ENCODE data around the gene SMIM36. TPM values are rescaled to one million over a fixed set of nuclear protein-coding genes. Genes with fewer than 3 reads are reported as not detected.
A peak's percentile ranks its signal among the peaks of the same experiment; 100 is the strongest.

Gene SMIM36
- total and polyA plus RNA-seq, 12 donors, result not detected

GRCh38 chr17:55440391-55440790 lies 70.9 kb downstream of the SMIM36 start:
- Histone ChIP-seq H3K36me3 (no peaks in the 10 kb centered on the region), H3K4me1 (peaks cover 0 to 26% (median 0%) of the 10 kb centered on the region in 9 donors), H3K27me3 (no peaks in the 10 kb centered on the region), H3K4me3 (no peak overlapping the region), H3K27ac (no peak overlapping the region), H3K9me3 (no peaks in the 10 kb centered on the region)
- DNase-seq (no peak), ATAC-seq (no peak)
- TF ChIP-seq CTCF (IDR thresholded peaks at IDR 0.05), result no peak
- WGBS, 2 donors, result 67 to 84% methylated on average over 3 of the region's 3 CpGs
- intact Hi-C loops (cut with DNase I), result no loop called here

DNA sequence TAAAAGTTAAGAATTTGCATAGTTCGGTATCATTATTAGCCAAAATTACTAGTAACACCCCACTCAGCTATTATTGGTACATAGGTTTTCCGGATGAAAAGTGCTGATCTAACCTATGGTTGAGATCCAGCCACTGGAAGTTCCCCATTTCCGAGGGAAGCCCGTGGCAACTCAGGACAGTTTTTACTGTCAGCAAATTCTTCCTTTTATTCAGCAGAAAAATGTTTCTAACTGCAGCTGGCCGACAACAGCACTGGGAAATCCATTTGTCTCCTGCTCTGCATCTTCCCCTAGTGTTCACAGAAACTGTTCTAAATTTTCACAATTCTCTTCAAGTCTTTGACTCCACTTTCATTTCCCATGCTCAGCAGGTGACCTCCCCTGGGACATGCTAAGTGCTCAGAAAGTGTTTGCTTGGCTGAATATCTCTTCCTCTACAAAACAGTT lies 74.1 kb downstream of the SMIM36 start:
- H3K9me3 ChIP-seq, result no peaks in the 10 kb centered on the region
- TF ChIP-seq CTCF (IDR thresholded peaks at IDR 0.05), result no peak
- no peaks in the 10 kb centered on the region for H3K36me3 ChIP-seq
- WGBS, 2 donors, result 52 to 56% methylated on average over 5 of the region's 5 CpGs
- no peak overlapping the region for H3K4me3 ChIP-seq
- intact Hi-C loops (cut with DNase I), result no loop called here
- DNase-seq (no peak), ATAC-seq (peak in 4 of 8 donors; percentile 21 to 63 (median 35))
- no peaks in the 10 kb centered on the region for H3K27me3 ChIP-seq
- peaks cover 0 to 40% (median 0%) of the 10 kb centered on the region in 9 donors for H3K4me1 ChIP-seq
- H3K27ac ChIP-seq, result peak overlapping the region in 1 of 10 donors; percentile 66

DNA sequence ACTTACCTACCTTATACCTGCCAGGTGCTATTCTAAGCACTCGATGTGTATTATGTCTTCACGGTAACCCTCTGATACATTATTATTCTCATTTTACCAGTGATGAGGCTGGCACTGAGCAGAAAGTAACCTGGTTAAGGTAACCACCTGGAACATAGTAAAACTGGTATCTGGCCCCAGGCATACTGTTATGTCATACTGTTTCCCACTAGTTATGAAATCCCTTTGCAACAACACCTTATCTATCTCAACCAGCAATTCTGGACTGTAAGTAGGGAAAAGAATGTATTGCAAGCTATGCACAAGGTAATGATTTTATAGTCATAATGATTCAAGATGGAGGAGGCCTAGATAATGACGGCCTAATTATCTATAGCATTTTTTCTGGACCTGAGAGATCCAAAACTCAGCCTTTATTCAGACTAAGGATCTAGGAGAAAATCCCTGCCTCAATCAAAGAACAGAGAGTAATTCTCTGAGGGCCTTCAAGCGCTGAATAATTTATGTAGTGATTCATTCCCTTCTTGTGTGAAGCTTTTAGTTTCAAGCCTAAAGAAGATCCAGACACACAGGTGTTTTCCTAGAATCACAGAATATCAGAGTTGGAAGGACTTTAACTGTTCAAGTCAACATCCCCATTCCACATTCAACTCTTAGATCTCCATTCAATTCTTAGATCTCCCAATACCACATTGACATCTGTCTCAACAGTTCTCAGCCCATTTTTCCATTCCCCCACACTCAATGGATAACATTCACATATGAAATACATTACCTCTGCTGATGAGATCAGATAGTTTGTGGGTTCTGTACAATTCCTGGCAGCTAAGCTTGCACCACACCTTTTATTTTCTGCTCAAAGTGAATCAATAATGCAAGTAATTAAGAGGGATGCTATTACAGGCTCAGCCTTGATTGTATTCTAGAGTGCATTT lies 74.8 kb downstream of the SMIM36 start:
- intact Hi-C loops (cut with DNase I), result no loop called here
- 94 to 95% methylated on average over 4 of the region's 4 CpGs for WGBS, 2 donors
- H3K4me1 ChIP-seq, result peaks cover 0 to 40% (median 0%) of the 10 kb centered on the region in 9 donors
- no peaks in the 10 kb centered on the region for H3K27me3 ChIP-seq
- H3K4me3 ChIP-seq, result no peak overlapping the region
- H3K27ac ChIP-seq, result no peak overlapping the region
- no peaks in the 10 kb centered on the region for H3K9me3 ChIP-seq
- no peaks in the 10 kb centered on the region for H3K36me3 ChIP-seq
- ATAC-seq (no peak), DNase-seq (no peak)
- no peak for TF ChIP-seq CTCF (IDR thresholded peaks at IDR 0.05)

GRCh38 chr17:55435408-55435807 lies 75.8 kb downstream of the SMIM36 start:
- intact Hi-C loops (cut with DNase I), result no loop called here
- Histone ChIP-seq H3K27me3 (no peaks in the 10 kb centered on the region), H3K27ac (no peak overlapping the region), H3K4me1 (peaks cover 0 to 51% (median 7%) of the 10 kb centered on the region in 9 donors), H3K4me3 (no peak overlapping the region), H3K9me3 (no peaks in the 10 kb centered on the region), H3K36me3 (no peaks in the 10 kb centered on the region)
- DNase-seq (no peak), ATAC-seq (no peak)
- 69 to 88% methylated on average over 4 of the region's 4 CpGs for WGBS, 2 donors
- TF ChIP-seq CTCF (IDR thresholded peaks at IDR 0.05), result no peak
